ENCODE results near the gene MKRN2.

MKRN2 gene

DNA sequence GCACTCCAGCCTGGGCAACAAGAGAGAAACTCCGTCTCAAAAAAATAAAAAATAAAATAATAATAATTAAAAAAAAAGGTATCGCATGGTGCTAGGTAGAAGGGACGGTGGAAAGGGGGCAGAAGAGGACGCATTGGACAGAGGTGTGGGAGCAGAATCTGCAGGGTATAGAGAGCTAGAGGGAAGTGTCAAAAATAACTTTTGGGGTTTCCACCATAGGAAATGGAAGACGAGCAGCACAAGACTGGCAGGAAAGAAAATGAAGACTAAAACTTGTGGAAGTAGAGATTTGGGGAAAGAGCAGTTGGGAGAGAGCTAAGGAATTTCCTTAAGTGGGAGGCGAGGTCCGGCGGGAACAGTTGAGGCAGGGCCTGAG is 585 bp upstream of the MKRN2 start:
- DNase-seq = no peak

DNA sequence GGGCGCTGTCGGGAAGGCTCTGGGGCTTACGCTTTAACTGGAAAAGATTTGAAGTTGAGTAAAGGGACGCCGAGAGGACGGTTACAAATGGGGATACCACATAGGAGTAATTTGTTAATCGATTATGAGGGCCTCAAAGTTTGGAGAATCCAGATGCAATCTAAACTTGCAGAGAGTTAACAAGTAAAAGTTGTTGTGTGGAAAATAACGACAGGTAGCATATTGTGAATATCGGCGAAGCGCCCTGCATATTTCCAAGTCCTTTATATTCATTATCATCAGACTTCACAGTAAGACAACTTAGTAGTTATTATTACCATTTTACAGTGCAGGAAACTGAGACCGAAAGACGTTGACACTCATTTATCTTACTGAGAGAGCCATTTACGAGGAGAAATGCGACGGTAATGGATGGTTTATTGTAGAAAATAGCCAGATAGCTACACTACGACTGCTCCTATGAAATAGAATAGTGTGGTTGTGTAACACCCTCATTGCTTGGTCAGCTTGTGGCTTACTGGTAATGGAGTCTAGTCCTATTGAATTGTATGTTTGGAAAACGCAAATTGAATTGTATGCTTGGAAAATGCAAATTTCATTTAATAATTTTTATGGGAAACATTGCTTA is 700 bp downstream of the MKRN2 start:
- peak; percentile 16 for DNase-seq

DNA sequence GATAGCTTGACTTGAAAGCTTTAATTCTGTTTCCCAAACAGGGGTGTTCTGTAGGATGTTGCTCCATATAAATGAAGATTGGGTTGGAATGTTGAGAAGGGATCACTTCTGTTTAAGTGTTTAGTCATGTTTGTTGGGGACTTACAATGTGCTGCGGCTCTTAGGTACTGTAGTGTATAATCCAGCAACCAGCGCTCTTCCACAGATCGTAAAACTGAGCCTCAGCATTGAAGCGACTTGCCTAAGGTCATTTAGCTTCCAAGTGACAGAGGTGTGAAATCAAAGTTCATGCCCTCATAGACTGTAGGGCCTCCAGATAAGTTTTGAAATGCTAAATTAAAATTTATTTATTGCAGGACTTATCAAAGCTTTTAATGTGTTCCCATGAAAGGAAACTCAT is 1.8 kb downstream of the MKRN2 start:
- DNase-seq = no peak

DNA sequence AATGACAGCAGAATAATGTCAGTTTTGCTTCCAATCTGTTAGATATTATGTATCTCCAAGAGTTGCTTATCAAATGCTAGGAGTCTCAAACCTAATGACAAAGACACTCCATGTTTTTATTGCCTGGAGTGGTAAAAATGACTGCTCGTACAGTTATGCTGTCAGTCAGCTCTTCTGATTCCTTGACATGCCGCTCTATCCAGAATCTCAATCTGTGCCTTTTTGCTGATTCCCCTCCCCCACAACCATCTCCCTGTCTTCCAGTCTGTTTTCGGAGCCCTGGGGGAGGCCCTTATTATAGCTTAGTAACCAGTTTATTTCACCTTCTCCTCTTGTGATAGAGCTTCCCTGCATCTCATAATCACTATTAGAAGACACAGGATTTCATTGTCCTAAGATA is 2.6 kb downstream of the MKRN2 start:
- DNase-seq = no peak

DNA sequence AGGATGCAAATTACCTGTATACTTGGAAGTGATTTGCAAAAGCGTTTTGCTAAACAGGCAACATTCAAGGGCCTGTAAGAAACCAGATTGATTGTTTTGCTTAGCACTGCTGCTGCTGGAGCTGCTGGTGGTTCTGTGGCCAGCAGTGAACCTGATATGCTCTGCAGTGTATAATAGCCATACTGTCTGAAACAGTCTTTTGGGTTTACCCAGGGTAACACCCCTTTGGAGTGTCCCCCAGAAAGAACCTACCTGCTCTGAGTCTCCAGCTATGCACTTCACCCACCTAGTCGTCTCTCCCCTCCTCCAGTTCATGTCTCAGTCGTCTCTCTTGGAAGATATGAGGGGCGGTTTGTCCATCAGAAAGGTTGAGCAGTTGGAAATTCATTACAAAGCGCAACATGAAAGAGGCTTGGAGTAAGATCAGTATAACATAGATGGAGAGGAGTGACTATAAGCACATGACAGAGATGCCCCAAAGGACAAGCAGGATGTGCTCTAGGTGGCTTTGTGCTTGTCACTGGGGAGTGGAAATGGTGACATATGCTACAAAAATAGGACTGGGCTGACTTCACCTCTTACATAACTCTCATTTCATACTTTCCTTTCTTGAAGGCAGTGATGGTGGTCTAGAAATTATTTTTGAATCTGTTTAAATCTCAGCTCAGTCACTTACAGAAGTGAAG is 3.8 kb downstream of the MKRN2 start:
- DNase-seq = no peak

DNA sequence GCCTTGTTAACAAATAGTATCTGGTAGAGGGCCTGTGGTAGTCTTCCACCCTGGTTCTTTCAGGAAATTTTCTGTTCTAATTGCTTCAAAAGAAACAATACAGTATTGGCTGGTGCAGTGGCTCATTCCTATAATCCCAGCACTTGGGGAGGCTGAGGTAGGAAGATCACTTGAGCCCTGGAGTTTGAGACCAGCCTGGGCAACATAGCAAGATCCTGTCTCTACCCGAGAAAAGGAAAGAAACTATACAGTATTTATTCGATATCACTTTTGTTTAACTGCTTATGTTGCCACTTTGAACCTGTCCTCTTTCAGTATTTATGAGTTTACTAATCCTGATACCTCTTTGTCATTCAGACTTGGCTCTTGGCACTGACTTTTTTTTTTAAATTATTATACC is 4.5 kb downstream of the MKRN2 start:
- DNase-seq = no peak

DNA sequence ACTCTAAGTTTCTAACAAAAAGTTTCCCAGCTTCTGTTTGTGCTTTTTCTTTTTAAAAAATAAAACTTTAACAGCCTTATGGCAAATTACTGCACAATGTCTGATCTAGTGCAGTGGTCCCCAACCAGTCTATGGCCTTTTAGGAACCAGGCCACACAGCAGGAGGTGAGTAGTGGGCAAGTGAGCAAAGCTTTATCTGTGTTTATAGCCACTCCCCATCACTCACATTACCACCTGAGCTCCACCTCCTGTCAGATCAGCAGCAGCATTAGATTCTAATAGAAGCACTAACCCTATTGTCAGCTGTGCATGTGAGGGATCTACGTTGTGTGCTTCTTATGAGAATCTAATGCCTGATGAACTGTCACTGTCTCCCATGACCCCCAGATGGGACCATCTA is 5.6 kb downstream of the MKRN2 start:
- DNase-seq = no peak

DNA sequence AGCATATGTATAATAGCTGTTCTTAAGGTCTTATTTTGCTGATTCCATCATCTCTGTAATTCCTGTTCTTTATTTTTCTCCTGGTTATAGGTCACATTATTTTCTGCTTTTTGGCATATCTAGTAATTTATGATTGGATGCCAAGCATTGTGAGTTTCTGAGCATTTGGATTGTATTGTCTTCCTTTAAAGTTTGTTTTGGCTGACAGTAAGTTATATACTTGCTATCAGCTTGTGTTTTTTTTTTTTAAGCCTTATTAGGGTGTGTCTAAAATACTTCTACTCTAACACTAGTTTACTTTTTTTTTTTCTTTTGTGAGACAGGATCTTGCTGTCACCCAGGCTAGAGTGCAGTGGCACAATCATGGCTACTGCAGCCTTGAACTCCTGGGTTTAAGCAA is 10.1 kb downstream of the MKRN2 start:
- DNase-seq = no peak

DNA sequence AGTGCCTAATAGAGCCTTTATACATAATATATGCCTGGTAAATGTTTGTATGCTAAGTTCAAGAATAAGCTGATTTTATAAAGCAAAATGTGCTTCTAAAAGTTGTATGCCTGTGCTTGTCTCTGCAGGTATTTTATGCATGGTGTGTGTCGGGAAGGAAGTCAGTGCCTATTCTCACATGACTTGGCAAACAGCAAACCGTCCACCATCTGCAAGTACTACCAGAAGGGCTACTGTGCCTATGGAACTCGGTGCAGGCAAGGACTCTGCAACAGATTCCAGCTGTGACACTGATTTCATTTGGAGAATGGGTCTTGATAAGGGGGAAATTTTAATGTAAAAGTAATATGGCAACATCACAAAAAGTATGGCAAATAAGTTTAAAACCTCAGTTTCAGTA is 11.9 kb downstream of the MKRN2 start:
- DNase-seq = no peak

DNA sequence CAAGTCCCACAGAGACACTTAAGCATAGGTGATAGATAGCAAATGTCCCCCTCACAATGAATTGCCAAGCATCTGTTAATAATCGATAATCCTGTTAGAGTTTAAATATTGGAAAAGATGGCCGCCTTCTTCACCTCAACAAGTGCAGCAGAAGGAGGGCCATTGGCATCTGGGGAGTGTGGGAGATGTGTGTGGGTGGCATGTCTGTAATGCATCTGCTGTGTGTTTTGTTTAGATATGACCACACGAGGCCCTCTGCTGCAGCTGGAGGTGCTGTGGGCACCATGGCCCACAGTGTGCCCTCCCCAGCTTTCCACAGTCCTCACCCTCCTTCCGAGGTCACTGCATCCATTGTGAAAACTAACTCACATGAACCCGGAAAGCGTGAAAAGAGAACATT is 12.9 kb downstream of the MKRN2 start:
- no peak for DNase-seq

DNA sequence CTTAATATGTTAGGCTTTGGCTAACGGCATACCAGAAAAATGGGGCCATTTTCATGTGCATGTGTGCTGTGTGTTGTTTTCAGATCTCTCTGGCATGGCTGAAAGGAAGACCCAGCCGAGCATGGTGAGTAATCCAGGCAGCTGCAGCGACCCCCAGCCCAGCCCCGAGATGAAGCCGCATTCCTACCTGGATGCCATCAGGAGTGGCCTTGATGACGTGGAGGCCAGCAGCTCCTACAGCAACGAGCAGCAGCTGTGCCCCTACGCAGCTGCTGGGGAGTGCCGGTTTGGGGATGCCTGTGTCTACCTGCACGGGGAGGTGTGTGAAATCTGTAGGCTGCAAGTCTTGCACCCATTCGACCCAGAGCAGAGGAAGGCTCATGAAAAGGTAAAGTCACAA is 15.1 kb downstream of the MKRN2 start:
- no peak for DNase-seq

DNA sequence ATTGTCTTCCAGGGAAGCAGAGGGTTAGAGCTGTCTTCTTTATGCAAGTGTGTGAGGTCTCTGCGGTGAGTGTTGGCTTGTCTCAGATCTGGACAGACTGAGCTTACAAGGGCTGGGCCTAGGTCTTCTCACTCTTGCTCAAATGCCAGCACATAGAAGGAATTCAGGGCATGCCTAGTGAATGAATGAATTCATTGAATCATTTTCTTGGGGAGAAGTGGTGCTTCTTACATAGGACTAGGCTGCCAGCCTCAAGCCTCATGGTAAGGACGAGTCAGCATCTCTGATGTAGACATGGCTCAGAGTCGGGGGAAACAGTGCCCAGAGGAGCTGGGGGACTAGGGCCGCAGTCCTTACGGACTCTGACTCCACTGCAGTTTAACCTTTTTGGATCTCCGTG is 17.2 kb downstream of the MKRN2 start:
- DNase-seq = no peak

DNA sequence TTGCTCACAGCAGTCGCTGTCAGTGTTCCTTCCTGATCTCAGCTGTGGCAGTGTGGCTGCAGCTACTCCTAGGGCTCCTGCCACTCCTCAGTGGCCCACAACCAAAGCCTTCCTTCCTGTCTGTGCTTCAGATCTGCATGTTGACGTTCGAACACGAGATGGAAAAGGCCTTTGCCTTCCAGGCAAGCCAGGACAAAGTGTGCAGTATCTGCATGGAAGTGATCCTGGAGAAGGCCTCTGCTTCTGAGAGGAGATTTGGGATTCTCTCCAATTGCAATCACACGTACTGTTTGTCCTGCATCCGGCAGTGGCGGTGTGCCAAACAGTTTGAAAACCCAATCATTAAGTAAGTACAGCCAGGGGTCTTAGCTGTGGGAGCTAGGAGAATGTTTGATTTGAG is 17.8 kb downstream of the MKRN2 start:
- DNase-seq = no peak

DNA sequence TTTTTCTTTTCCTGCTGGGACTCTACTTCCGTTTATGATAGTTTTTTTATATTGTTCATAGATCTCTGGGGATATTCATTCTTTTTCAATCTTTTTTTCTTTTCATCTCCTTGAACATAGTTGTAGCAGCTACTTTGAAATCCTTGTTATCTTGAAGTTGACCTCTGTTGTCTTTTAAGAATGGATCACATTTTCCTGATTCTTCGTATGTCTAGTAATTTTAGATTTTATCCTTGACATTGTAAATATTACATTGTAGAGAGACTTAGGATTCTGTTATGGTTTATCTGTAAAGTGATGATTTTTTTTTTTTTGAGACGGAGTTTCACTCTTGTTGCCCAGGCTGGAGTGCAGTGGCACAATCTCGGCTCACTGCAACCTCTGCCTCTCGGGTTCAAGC is 20.5 kb downstream of the MKRN2 start:
- DNase-seq = no peak

DNA sequence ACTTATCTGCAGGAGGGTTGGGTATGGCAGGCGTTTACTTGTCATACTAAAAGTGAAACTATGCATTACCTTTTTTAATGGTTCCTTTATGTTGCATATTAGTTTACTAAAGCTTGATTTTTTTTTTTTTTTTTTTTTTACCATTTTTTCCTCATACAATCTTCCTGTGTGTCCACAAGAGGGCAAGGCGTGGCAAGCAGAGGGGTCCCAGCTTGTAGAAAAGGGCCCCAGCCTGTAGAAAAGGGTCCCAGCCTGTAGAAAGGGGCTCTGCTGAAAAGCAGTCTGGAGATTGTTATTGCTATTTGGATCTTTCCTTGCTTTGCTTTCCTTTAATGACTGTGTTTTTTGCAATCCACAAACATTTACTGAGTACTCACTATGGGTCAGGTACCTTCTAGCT is 21.9 kb downstream of the MKRN2 start:
- no peak for DNase-seq

DNA sequence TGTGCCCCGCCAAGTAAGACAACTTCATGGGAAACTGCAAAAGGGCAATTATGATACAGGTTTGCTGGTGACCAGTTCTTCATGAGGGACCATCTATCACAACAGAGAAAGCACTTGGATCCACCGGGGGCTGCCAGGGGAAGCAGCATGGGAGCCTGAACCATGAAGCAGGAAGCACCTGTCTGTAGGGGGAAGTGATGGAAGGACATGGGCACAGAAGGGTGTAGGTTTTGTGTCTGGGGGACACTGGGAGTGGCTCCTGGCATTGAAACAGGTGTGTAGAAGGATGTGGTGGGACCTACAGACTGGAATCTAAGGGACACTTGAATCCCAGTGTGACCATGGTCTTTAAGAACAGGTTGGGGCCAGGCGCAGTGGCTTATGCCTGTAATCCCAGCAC is 22.6 kb downstream of the MKRN2 start:
- DNase-seq = no peak

DNA sequence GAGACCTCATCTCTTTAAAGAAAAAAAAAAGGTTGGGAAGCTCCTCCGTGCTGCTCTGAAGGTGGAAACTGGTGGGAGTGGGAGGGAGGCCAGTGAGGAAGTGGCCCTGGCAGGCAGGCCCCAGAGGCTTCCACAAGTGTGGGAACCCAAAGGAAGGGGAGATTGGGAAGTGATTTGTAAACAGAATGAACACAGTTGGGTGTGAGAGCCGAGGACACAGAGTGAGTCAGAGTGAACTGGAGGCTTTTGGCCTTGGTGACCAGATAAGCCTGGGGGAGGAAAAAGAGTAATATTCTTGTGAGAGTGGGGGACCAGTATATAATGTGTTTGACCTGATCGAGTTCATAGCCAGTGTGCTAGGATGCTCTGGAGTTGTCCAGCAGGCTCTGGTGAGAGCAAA is 23.0 kb downstream of the MKRN2 start:
- DNase-seq = no peak

DNA sequence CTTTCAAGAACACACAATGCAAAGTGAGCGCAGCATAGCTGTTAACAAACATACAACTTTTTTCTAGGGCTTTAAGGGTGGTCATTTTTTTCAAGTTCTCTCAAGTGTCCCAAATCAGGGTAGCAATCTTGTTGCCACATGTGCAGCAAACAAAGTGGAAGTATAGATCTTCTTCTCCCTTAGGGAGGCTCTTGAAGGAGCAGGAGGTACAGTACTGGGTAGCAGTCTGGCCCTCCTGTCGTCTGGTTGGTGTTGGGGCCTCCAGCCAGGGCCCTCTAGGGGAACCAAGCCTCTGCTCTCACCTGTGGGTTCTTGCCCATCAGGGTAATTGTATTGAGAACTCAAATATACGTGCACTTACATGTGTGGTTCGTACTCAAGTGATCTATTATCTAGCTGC is 25.8 kb downstream of the MKRN2 start:
- DNase-seq = no peak

DNA sequence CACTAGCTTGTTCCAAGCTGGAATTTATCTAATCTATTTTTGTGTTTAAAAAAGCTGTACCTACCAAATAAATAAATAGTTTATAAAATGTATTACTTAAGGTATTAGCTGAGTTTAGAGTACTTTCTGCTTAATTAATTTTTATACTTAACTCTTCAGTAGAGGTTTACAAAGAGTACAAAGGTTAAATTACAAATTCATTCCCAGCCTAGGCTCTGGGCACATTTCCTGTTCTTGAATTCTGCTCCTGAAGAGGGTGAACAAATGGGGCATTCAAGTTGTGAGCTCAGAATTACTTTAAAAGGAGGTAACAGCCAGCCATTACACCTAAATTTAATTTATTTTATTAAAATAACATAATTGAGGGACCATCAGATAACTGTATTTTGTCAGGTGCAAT is 26.4 kb downstream of the MKRN2 start:
- no peak for DNase-seq

DNA sequence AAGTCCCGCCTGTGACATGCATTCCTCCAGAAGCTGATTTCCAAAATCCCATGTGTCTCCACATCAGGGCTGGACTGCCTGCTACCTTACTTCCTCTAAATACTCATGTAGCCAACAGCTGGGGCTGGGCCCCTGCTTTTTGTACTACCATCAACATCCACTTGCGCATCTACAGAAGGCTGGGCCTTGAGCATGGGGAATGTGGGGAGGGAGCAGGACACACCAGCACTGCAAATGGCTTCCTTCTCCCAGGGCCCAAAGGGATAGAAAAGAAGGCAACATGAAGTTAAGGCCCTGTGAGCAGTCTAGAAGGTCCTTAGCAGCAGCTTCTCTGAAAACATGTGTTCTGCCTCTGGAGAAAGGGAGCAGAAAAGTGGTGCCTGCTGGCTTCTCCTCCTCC is 27.2 kb downstream of the MKRN2 start:
- DNase-seq = no peak

DNA sequence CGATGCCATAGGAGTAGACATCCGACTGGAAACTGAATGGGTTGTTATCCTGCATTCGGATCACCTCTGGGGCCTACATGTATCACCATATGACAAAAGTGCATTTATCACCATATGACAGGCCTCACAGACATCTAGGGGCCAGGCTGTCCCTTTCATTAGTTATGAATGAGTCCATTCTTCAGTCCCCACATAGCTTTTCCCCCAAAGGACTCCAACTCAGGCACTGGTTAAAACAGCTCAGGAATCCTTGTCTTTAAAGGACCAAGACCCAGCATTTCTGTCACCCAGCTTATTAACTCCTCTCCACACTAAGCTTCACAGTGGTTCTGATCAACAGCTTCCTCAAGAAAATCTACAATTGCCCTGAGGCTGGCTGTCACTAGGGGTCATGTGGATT is 28.3 kb downstream of the MKRN2 start:
- no peak for DNase-seq

DNA sequence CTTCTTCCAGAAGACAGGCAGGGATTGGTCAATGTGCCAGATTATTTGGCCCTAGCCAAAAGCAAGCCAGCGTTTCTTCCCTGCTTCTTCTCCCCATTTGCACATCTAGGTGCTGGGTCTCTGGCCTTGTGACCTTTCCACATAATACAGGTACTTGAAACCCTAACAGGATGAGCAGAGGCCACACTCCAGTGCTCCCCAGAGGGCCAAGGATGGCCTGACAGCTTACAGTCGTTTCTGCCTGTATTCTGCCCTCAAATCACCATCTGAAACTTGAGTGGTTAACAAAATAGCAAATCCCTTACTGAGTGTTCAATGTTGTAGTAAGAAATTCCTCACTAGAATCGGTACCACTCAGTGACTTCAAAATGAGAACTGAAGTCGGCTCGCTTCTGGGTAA is 29.1 kb downstream of the MKRN2 start:
- no peak for DNase-seq

DNA sequence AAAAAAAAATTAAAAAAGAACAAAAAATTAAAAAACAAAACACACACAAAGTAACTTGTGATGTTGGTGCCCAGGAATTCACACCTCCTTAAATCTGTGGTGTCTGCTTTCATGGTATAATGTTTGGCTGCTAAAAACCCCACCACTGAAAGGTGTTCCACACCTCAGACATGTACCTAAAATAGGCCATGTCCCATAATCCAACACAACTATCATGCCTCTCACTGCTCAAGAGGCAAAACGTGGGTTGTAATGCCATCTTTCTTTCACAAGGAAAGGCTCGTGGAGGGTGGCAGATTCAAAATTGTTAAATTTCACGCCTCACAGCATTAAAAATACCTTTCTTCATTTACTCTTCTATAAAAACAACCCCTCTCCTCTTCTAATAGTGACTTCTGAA is 29.5 kb downstream of the MKRN2 start:
- DNase-seq = no peak

DNA sequence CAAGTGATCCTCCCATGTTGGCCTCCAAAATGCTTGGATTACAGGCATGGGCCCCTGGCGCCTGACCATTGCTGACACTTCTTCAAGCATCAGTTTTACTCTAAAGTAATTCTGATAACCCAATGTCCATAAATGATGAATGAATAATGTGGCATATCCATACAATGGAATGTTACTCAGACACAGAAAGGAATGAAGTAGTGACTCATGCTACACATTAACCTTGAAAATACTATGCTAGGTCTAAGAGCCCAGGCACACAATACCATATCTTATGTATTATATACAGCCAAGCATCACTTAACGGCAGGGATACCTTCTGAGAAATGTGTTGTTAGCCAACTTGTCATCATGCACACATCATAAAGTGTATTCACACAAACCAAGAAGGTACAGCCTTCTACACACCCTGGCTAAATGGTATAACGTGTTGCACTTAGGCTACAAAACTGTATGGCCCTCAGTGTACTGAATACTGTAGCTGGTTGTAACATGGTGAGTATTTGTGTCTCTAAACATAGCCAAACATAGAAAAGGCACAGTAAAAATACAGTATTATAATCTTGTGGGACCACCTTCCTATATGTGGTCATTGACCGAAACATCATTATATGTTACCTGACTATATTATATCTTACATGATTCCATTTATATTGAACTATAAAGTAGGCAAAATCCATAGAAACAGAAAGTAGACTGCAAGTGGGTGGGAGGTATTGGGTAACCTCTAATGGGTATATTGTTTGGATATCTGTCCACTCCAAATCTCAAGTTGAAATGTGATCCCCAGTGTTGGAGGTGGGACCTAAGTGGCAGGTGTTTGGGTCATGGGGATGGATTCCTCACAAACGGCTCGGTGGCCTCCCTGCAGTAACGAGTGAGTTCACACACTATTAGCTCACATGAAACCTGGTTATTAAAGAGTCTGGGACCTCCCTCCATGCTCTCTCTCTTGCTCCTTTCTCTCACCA is 31.4 kb downstream of the MKRN2 start:
- DNase-seq = peak; percentile 75
